HG02852 (cell line): Measurements from ENCODE around the gene SLC35G2.
"Not testable (repeated sequence)": the region's sequence is repeated elsewhere in the genome, so short reads cannot be mapped to it uniquely, and the experiment has no call there.

Experiments
- ATAC-seq: cut with Tn5 transposase; IDR thresholded peaks from one replicate; pipeline ENCODE4 v1.9.1; 2021; ENCODE audit warnings: mild to moderate bottlenecking, moderate library complexity; ENCODE audit not compliant: unreplicated experiment

Gene SLC35G2

DNA sequence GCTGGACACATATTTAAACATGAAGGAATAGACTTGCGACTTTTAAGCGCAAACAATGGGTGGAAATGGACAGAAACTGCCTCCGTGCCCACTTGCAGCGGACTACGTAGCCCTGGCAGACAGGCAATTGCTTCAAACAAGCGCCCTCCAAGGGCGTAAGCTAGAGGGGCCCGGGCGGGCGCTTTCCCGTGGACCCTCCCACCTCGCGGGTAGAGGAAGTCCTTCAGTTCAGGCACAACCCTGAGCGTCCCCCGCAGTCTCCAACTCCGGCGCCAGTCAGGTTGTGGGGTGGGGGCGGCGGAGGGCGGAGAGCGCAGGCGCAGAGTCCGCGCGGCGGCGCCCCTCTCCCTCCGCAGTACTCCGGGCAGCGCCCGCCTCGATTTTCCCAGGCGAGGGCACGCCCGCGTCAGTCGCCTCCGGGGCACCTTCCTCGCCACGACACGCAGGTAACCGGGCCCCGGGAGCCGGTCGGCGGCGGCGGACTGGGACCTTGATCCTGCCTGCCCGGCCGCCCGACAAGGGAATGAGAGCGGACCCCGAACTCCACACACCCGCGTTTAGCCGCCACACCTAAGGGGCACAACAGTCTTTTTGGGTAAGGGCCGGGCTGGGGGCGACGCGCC is at the start of gene SLC35G2:
TSS of gene SLC35G2 (plus strand) at position 358 of the 623 bp plus-strand sequence. CDS start 35,335 bp downstream, outside the sequence.
- ATAC-seq = no peak

- ATAC-seq = no peak
Observed at GRCh38 chr3:136772709-136773108, 46.2 kb upstream of the SLC35G2 start.

DNA sequence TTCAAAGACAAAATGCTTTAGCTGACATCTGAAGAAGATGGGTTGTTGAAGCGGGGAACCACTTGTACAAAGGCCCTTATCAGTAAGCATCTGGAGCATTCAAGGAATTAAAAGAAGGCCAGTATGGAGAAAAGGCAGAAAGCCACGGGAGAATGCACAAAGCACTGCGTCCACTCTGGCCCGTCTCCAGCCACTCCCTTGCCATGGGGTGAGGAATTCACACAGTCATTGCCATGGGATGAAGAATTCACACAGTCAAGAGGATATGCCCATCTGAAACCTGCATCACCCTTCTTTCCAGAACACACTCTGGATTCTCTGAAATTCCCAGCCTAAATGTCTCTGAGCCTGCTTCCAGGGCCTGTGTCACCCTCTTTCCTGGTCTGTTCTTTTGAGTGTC is 40.1 kb upstream of the SLC35G2 start:
- no peak for ATAC-seq

GRCh38 chr3:136780741-136781140 is 38.2 kb upstream of the SLC35G2 start:
- ATAC-seq = no peak

GRCh38 chr3:136783708-136784191 is 35.2 kb upstream of the SLC35G2 start:
- ATAC-seq = no peak

GRCh38 chr3:136787349-136787748 is 31.6 kb upstream of the SLC35G2 start:
- ATAC-seq = peak; percentile 83

- no peak for ATAC-seq
Observed at GRCh38 chr3:136788154-136788553, 30.8 kb upstream of the SLC35G2 start.

DNA sequence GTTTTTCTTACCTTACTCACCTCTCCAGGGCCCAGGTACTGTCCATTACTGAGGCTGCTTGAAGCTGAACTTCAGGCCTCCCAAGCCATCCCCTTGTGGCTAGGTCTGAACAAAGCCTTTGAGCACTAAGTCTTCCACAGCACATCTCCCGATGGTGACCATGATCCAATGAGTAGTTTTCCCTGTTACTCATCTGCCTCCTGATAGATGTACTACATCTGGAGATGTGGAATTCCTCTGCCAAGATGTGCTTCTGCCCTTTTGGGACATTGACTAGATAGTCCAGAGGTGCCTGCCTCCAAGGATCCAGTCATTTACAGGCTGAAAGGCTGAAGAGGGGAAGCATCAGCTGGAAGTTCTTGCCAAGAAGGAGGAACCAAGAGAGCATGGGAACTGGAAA is 28.9 kb upstream of the SLC35G2 start:
- ATAC-seq = no peak

DNA sequence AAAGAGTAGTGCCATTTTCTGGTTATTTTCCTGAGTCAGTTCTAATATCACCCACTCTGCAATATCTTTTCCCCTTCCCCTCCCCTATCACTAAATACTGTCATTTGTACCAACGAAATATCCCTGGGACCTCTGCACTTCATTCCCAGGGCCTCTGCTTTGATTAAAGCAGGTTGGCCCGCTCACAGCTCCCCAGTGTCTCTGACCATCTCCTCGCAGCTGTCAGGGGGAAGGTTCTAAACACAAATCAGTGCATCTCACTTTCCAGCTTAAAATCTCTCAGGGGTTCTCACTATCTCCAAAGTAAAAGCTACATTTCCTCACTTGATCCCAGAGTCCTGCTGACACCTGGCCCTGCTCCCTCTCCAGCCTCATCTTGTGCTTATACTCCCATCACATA is 28.1 kb upstream of the SLC35G2 start:
- ATAC-seq = no peak

DNA sequence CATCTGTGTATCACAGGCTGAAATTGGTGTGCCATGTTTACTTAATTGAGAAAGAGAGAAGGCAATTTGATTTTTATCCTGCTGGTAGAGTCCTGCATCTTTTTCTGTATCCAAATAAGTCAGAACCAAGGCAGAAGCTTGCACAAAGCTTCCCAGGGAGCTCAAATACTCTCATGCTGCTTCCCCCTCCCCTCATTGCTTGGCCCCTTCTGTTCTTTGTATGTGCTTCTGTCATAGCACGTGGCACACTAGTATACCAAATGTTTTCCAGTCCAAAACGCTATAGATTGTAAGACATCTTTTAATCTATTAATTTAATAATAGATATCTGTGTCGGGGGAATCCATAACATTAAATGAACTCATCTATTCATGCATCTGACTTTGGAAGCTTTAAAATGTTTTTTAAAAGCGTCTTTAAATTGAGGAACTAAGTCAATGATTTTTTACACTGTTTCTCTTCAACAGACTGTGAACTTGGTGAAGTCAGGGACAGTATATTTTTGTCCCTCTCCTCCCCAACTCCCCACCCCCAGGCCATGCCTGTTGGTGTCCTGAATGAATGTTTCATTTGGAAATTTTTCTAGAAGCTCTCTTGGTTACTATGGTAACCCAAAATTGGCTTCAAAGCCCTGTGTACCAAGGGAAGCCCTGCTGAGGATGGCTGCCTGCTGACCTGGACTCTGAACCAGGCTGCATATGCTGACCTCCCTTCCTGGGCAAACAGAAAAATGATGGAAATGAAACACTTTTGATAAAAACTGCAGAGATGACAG is 26.2 kb upstream of the SLC35G2 start:
- no peak for ATAC-seq

DNA sequence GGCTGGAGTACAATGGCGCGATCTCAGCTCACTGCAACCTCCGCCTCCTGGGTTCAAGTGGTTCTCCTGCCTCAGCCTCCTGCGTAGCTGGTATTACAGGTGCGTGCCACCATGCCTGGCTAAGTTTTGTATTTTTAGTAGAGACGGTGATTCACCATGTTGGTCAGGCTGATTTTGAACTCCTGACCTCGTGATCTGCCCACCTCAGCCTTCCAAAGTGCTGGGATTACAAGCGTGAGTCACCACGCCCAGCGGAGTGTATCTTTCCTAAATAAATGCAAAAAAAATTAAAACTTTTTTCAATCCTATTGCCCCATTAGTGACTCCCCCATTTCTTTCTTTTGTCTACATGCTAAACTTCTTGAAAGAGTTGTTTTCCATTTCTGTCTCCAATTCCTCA is 17.8 kb upstream of the SLC35G2 start:
- ATAC-seq = not testable (repeated sequence)

- peak; percentile 49 for ATAC-seq
Observed at GRCh38 chr3:136802481-136802996, 16.4 kb upstream of the SLC35G2 start.

DNA sequence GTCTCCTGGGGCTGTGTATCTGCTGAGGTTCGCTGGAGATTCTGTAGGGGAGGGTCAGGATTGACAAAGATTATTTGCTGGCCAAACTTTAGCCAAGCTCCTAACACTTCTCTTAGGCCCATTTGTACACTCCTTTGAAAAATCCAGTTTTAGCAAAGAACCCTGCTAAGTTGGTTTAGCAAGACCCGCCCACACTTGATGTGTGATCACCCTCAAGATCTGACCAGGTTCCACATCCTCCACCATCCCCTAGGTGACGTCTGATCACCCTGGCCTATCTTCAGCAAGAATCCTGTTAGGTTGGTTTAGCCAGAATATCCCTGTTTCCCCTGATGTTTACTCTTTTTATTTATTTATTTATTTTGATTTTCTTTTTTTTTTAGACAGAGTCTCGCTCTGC is 14.8 kb upstream of the SLC35G2 start:
- ATAC-seq = no peak

- no peak for ATAC-seq
Observed at GRCh38 chr3:136804813-136805212, 14.1 kb upstream of the SLC35G2 start.

- peak; percentile 58 for ATAC-seq
Observed at GRCh38 chr3:136805795-136806194, 13.1 kb upstream of the SLC35G2 start.

- ATAC-seq = no peak
Observed at GRCh38 chr3:136811701-136812100, 7.2 kb upstream of the SLC35G2 start.

DNA sequence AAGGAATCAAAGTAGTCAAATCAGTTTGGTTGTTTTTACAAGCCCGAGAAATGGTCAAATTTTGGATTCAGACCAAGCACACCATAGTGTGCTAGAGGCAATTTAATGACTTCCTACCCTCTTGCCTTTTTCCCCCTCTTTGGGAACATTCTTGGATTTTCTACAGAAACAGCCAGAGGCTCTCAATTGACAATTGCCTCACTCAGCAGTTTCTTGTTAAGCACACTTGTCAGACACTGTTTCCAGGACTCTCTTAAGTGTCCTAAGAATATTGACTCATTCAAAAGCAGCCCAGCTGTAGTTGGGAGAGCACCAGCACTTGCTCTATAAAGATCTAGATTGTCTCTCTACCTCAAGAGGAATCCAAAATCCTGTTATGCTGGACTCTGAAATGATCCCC is 1.5 kb upstream of the SLC35G2 start:
- no peak for ATAC-seq

GRCh38 chr3:136818191-136818768 is 646 bp upstream of the SLC35G2 start:
- no peak for ATAC-seq

GRCh38 chr3:136819392-136819730 is 435 bp downstream of the SLC35G2 start:
- ATAC-seq = no peak

DNA sequence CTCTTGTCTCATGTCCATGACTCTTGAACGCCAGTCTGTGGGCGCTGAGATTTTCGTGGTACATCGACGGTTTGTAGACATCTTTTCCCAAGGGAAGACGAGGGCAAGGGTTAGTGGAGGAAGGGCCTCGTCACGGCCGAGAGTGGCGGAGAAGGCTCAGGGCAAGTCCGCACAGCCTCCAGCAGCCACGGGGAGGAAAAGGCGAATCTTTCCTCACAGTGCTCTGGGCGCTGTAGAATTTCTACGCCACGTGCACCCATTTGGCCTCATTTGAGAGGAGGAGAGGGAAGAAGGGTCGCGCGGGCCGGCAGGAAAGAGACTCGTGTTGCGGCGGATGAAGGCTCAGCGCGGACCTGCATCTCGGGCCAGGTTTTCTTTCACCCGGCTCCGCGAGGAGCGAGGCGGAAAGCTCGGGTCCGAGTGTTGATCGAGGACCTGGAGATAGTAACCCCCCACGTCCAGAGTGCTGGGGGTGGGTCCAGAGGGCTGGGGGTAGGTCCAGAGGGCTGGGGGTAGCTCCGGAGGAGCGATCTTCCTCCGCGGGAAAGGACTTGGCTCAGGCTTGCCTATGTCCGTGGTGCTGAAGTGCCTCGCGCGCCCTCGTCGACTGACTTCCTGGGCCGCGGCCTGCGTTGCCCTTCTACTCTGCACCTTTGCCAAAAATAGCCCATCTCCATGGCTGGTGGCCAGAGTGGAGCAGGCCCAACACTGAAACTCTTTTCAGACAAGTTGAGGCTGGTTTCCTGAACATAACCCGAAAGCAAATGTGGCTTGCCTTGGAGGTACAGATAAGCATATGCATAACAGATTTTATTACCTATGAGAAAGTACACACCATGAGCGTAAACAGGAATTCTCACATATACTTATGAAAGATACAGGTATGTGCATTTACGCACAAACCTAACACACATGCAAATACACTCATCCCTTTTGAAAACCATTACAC is 1.1 kb downstream of the SLC35G2 start:
- ATAC-seq = no peak

GRCh38 chr3:136831461-136831860 is 12.5 kb downstream of the SLC35G2 start:
- no peak for ATAC-seq
